ENCODE measurements around the gene MAPK9. TPM values are rescaled to one million over a fixed set of nuclear protein-coding genes. Genes with fewer than 3 reads are reported as not detected.

The MAPK9 gene
- total and polyA plus RNA-seq, 9 donors: 12.8 to 35.9 (median 28.8) TPM

DNA sequence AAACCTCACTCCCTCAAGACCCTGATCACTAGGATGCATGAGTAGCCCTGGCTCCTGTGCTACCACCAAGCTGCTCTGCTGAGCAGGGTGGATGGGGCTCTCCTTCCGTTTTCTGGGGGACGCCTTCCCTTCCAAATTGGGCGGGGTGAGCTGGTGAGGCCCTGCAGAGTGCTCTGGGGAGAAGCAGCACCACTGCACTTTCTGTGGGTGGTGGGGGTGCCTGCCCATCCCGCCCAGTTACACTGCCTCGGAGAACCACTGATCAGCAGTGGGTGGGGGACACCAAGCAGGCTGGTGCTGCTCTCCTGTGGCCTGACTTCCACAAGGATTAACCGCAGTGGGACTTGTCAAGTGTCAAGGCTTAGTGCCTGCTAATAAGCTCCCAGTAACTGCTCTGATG lies 42.3 kb upstream of the MAPK9 start:
- H3K4me3 ChIP-seq: no peak overlapping the region
- H3K27ac ChIP-seq: no peak overlapping the region
- no peaks in the 10 kb centered on the region for H3K27me3 ChIP-seq
- WGBS, 3 donors: 95 to 98% (median 96%) methylated on average over 6 of the region's 6 CpGs
- DNase-seq: no peak
- no peaks in the 10 kb centered on the region for H3K36me3 ChIP-seq
- intact Hi-C loops (cut with DNase I): no loop called here
- peaks cover 7% of the 10 kb centered on the region for H3K4me1 ChIP-seq (ENCODE audit: insufficient read depth)
- no peak for TF ChIP-seq EP300 (IDR thresholded peaks at IDR 0.05)
- TF ChIP-seq, protein P1, sequence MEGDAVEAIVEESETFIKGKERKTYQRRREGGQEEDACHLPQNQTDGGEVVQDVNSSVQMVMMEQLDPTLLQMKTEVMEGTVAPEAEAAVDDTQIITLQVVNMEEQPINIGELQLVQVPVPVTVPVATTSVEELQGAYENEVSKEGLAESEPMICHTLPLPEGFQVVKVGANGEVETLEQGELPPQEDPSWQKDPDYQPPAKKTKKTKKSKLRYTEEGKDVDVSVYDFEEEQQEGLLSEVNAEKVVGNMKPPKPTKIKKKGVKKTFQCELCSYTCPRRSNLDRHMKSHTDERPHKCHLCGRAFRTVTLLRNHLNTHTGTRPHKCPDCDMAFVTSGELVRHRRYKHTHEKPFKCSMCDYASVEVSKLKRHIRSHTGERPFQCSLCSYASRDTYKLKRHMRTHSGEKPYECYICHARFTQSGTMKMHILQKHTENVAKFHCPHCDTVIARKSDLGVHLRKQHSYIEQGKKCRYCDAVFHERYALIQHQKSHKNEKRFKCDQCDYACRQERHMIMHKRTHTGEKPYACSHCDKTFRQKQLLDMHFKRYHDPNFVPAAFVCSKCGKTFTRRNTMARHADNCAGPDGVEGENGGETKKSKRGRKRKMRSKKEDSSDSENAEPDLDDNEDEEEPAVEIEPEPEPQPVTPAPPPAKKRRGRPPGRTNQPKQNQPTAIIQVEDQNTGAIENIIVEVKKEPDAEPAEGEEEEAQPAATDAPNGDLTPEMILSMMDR (IDR thresholded peaks at IDR 0.05): no peak
- TF ChIP-seq POLR2A (IDR thresholded peaks at IDR 0.05): no peak
- H3K9me3 ChIP-seq: no peaks in the 10 kb centered on the region

GRCh38 chr5:180333661-180334060 lies 41.8 kb upstream of the MAPK9 start:
- TF ChIP-seq, protein P1 (IDR thresholded peaks at IDR 0.05): no peak
- TF ChIP-seq POLR2A (IDR thresholded peaks at IDR 0.05) (no peak), EP300 (IDR thresholded peaks at IDR 0.05) (no peak)
- Histone ChIP-seq H3K27me3 (no peaks in the 10 kb centered on the region), H3K4me1 (ENCODE audit: insufficient read depth) (peaks cover 7% of the 10 kb centered on the region), H3K27ac (no peak overlapping the region), H3K9me3 (no peaks in the 10 kb centered on the region), H3K4me3 (no peak overlapping the region), H3K36me3 (no peaks in the 10 kb centered on the region)
- 79 to 92% (median 85%) methylated on average over 4 of the region's 4 CpGs for WGBS, 3 donors
- no peak for DNase-seq
- intact Hi-C loops (cut with DNase I): no loop called here

- no peak for DNase-seq
- peaks cover 7% of the 10 kb centered on the region for H3K4me1 ChIP-seq (ENCODE audit: insufficient read depth)
- 93 to 95% (median 94%) methylated on average over 3 of the region's 3 CpGs for WGBS, 3 donors
- TF ChIP-seq, protein P1 (IDR thresholded peaks at IDR 0.05): no peak
- no peaks in the 10 kb centered on the region for H3K36me3 ChIP-seq
- H3K4me3 ChIP-seq: no peak overlapping the region
- intact Hi-C loops (cut with DNase I): no loop called here
- no peak overlapping the region for H3K27ac ChIP-seq
- no peaks in the 10 kb centered on the region for H3K9me3 ChIP-seq
- H3K27me3 ChIP-seq: no peaks in the 10 kb centered on the region
Observed at GRCh38 chr5:180332861-180333260, 41.0 kb upstream of the MAPK9 start.

DNA sequence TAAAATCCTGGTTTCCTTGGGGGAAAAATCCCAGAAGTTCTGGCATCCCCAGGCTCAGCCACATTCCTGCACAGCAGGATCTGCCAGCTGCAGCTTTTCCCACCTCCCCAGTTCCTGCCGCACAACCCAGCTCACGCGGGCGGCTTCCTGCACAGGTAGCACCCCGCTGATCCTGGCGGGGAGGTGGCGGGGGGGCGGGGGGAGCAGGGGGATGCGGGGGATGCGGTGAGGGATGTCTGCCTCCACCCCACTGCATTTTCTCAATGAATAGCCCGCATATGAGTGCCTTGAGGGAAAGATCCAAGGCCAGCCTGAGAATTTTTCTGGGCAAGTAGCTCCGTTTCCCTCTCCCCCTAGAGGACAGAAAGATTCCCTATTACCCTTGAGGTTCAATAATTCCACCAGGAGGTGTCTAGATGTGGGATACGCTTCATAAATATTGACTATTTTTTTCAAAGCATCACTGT lies 40.2 kb upstream of the MAPK9 start:
- TF ChIP-seq, protein P1 (IDR thresholded peaks at IDR 0.05): peak in 1 of 3 donors; percentile 22
- no peak for TF ChIP-seq EP300 (IDR thresholded peaks at IDR 0.05)
- Histone ChIP-seq H3K4me3 (no peak overlapping the region), H3K36me3 (no peaks in the 10 kb centered on the region), H3K4me1 (ENCODE audit: insufficient read depth) (peaks cover 7% of the 10 kb centered on the region), H3K9me3 (no peaks in the 10 kb centered on the region), H3K27ac (peak overlapping the region in 1 of 2 donors; percentile 75), H3K27me3 (no peaks in the 10 kb centered on the region)
- intact Hi-C loops (cut with DNase I): no loop called here
- DNase-seq: peak in 1 of 5 donors; percentile 59
- 8 to 13% (median 10%) methylated on average over 13 of the region's 13 CpGs for WGBS, 3 donors

- Histone ChIP-seq H3K36me3 (no peaks in the 10 kb centered on the region), H3K4me1 (ENCODE audit: insufficient read depth) (peaks cover 7% of the 10 kb centered on the region), H3K27me3 (no peaks in the 10 kb centered on the region), H3K9me3 (no peaks in the 10 kb centered on the region), H3K4me3 (no peak overlapping the region), H3K27ac (peak overlapping the region; percentile 4 to 75)
- intact Hi-C loops (cut with DNase I): no loop called here
- TF ChIP-seq POLR2A (IDR thresholded peaks at IDR 0.05) (no peak), EP300 (IDR thresholded peaks at IDR 0.05) (no peak)
- TF ChIP-seq, protein P1 (IDR thresholded peaks at IDR 0.05): no peak
- 12 to 29% (median 14%) methylated on average over 7 of the region's 7 CpGs for WGBS, 3 donors
- no peak for DNase-seq
Observed at GRCh38 chr5:180331647-180331950, 39.7 kb upstream of the MAPK9 start.

Data from ovary (tissue), 9 donors.